Measurements from ENCODE around the gene BCAS1.

BCAS1 gene

GRCh38 chr20:53896647-53897046 is 173.7 kb downstream of the BCAS1 start:
- DNase-seq (ENCODE audit: low read depth), result no peak
- no peak overlapping the region for H3K4me3 ChIP-seq (ENCODE audit: low read depth, low read length)
- no peak for TF ChIP-seq POLR2A (IDR thresholded peaks at IDR 0.05; ENCODE audit: extremely low read depth, insufficient read length)
- TF ChIP-seq MYC (IDR thresholded peaks at IDR 0.05; ENCODE audit: low read depth, low read length), result no peak

GRCh38 chr20:53896041-53896440 is 174.4 kb downstream of the BCAS1 start:
- H3K4me3 ChIP-seq (ENCODE audit: low read depth, low read length), result no peak overlapping the region
- DNase-seq (ENCODE audit: low read depth), result no peak
- TF ChIP-seq MYC (IDR thresholded peaks at IDR 0.05; ENCODE audit: low read depth, low read length), result no peak
- no peak for TF ChIP-seq CTCF (IDR thresholded peaks at IDR 0.05; ENCODE audit: low read depth, low read length)
- no peak for TF ChIP-seq POLR2A (IDR thresholded peaks at IDR 0.05; ENCODE audit: extremely low read depth, insufficient read length)
- no peak for TF ChIP-seq MAX (IDR thresholded peaks at IDR 0.05; ENCODE audit: low read depth, low read length)

- TF ChIP-seq CTCF (IDR thresholded peaks at IDR 0.05; ENCODE audit: low read depth, low read length) (no peak), MAX (IDR thresholded peaks at IDR 0.05; ENCODE audit: low read depth, low read length) (no peak), POLR2A (IDR thresholded peaks at IDR 0.05; ENCODE audit: extremely low read depth, insufficient read length) (no peak), MYC (IDR thresholded peaks at IDR 0.05; ENCODE audit: low read depth, low read length) (no peak)
- H3K4me3 ChIP-seq (ENCODE audit: low read depth, low read length), result no peak overlapping the region
- no peak for DNase-seq (ENCODE audit: low read depth)
These were observed 175.0 kb downstream of the BCAS1 start for GRCh38 chr20:53895385-53895755.

GRCh38 chr20:53894707-53895384 is 175.5 kb downstream of the BCAS1 start:
- H3K4me3 ChIP-seq (ENCODE audit: low read depth, low read length), result no peak overlapping the region
- no peak for TF ChIP-seq MYC (IDR thresholded peaks at IDR 0.05; ENCODE audit: low read depth, low read length)
- no peak for TF ChIP-seq CTCF (IDR thresholded peaks at IDR 0.05; ENCODE audit: low read depth, low read length)
- no peak for TF ChIP-seq POLR2A (IDR thresholded peaks at IDR 0.05; ENCODE audit: extremely low read depth, insufficient read length)
- TF ChIP-seq MAX (IDR thresholded peaks at IDR 0.05; ENCODE audit: low read depth, low read length), result no peak
- DNase-seq (ENCODE audit: low read depth), result no peak

Measured in NB4 (cell line).